A549 (cell line): ENCODE data around the gene TAF1B. TPM values are rescaled to one million over a fixed set of nuclear protein-coding genes. Genes with fewer than 3 reads are reported as not detected.

ENCODE experiments used
- ATAC-seq, 2 experiments: fragments of 200-7000 bp in 1 of 2; fragments of >200 bp in 1 of 2; cut with Nextera tagmentation in 1 of 2; cut with Tn5 transposase in 1 of 2; 3 replicates each; pipeline versions ENCODE4 v1.8.0 to v1.9.1; 2018 to 2020; ENCODE audit warnings: mild to moderate bottlenecking in 1 of 2, moderate library complexity in 1 of 2
- CTCF ChIA-PET: fragments of 300-600 bp; sonication (Branson Sonifier 250); formaldehyde crosslinking; extraction: SDS; loops from one replicate; lab custom pipeline; 2021; ENCODE audit warnings: antibody characterized with exemption, inconsistent platforms; lab: Yijun Ruan, JAX
- POLR2A ChIA-PET: fragments of 350-600 bp; formaldehyde crosslinking; extraction: SDS; loops from one replicate; lab custom pipeline; 2021; ENCODE audit warnings: antibody characterized with exemption, inconsistent platforms; lab: Yijun Ruan, JAX
- DNase-seq, 2 experiments: peaks; one replicate each; pipeline versions ENCODE4 v3.0.0 to v3.0.0-alpha.2; 2011 to 2016; ENCODE audit warnings: low read depth in 1 of 2, low spot score in 1 of 2
- FAIRE-seq: peaks from 2 replicates; lab custom pipeline; 2011; peaks lifted over from hg19 to GRCh38; lab: Jason Lieb, UNC
- H3K27ac ChIP-seq, 2 experiments: fragments of >200 bp; sonication (Bioruptor Twin); formaldehyde crosslinking; 3 replicates each; pipeline ENCODE4 v1.5.1; 2016 to 2017
- H3K4me1 ChIP-seq: fragments of >200 bp; sonication (Bioruptor Twin); formaldehyde crosslinking; 3 replicates; pipeline ENCODE4 v1.6.1; 2016
- H3K4me2 ChIP-seq: fragments of >200 bp; sonication (Bioruptor Twin); formaldehyde crosslinking; 3 replicates; pipeline ENCODE4 v1.6.1; 2016
- H3K4me3 ChIP-seq: fragments of >200 bp; sonication (Bioruptor Twin); formaldehyde crosslinking; 3 replicates; pipeline ENCODE4 v1.5.1; 2016
- H3K9me3 ChIP-seq: fragments of >200 bp; sonication (Bioruptor Twin); formaldehyde crosslinking; 3 replicates; pipeline ENCODE4 v1.6.1; 2016
- ATOH8 ChIP-seq: fragments of 250-450 bp; sonication (Bioruptor Pico); IDR thresholded peaks from 2 replicates; pipeline ENCODE4 v1.5.0; 2020; ENCODE audit warnings: low read depth, mild to moderate bottlenecking, moderate library complexity
- BHLHE40 ChIP-seq: IDR thresholded peaks from 2 replicates; pipeline ENCODE4 v1.6.1; 2012; ENCODE audit warnings: low read depth, low read length, inconsistent platforms
- CBX8 ChIP-seq: fragments of 200-600 bp; sonication (generic); IDR thresholded peaks from 2 replicates; pipeline ENCODE4 v1.6.1; 2016
- CEBPB ChIP-seq, 2 experiments: fragments of >200 bp in 1 of 2; sonication (Bioruptor Twin) in 1 of 2; formaldehyde crosslinking in 1 of 2; IDR thresholded peaks; 2 replicates each; pipeline ENCODE4 v1.6.1; 2012 to 2016
- CHD2 ChIP-seq: fragments of 150-350 bp; IDR thresholded peaks from 2 replicates; pipeline ENCODE4 v1.6.1; 2014; ENCODE audit warnings: low read length; ENCODE audit not compliant: partially characterized antibody
- CHD4 ChIP-seq: fragments of 200-600 bp; sonication (generic); IDR thresholded peaks from 2 replicates; pipeline ENCODE4 v1.6.1; 2016; ENCODE audit warnings: antibody characterized with exemption, mild to moderate bottlenecking, borderline replicate concordance
- CTCF ChIP-seq: fragments of >200 bp; sonication (Bioruptor Twin); formaldehyde crosslinking; IDR thresholded peaks from 3 replicates; pipeline ENCODE4 v1.5.1; 2016
- E2F6 ChIP-seq: IDR thresholded peaks from 2 replicates; pipeline ENCODE4 v1.6.1; 2012; ENCODE audit warnings: low read depth, borderline replicate concordance
- EHF ChIP-seq: fragments of 250-450 bp; sonication (Bioruptor Pico); IDR thresholded peaks from 2 replicates; pipeline ENCODE4 v1.5.0; 2020; ENCODE audit warnings: mild to moderate bottlenecking
- EHMT2 ChIP-seq: fragments of 200-600 bp; sonication (generic); IDR thresholded peaks from 2 replicates; pipeline ENCODE4 v1.6.1; 2016; ENCODE audit warnings: antibody characterized with exemption, low read depth, mild to moderate bottlenecking, moderate library complexity
- ELK1 ChIP-seq: fragments of 150-350 bp; IDR thresholded peaks from 2 replicates; pipeline ENCODE4 v1.6.1; 2014; ENCODE audit warnings: low read depth, mild to moderate bottlenecking, low read length
- FOXS1 ChIP-seq: fragments of 250-450 bp; sonication (Bioruptor Pico); IDR thresholded peaks from 2 replicates; pipeline ENCODE4 v1.5.0; 2020; ENCODE audit warnings: mild to moderate bottlenecking, moderate library complexity
- GATA3 ChIP-seq: IDR thresholded peaks from 2 replicates; pipeline ENCODE4 v1.6.1; 2012; ENCODE audit warnings: borderline replicate concordance
- HEYL ChIP-seq: fragments of 250-450 bp; sonication (Bioruptor Pico); IDR thresholded peaks from 2 replicates; pipeline ENCODE4 v1.8.0; 2021; ENCODE audit warnings: mild to moderate bottlenecking, moderate library complexity
- HOXB5 ChIP-seq: fragments of 250-450 bp; sonication (Bioruptor Pico); IDR thresholded peaks from 2 replicates; pipeline ENCODE4 v1.5.0; 2020; ENCODE audit warnings: mild to moderate bottlenecking, moderate library complexity
- JUNB ChIP-seq: fragments of >200 bp; sonication (Bioruptor Twin); formaldehyde crosslinking; IDR thresholded peaks from 2 replicates; pipeline ENCODE4 v1.6.1; 2016
- KDM5A ChIP-seq: fragments of 200-600 bp; sonication (generic); IDR thresholded peaks from 2 replicates; pipeline ENCODE4 v1.6.1; 2016; ENCODE audit warnings: antibody characterized with exemption, mild to moderate bottlenecking
- MAFK ChIP-seq: fragments of 450-650 bp; IDR thresholded peaks from 2 replicates; pipeline ENCODE4 v1.6.1; 2014; ENCODE audit not compliant: partially characterized antibody
- NPAS2 ChIP-seq: fragments of 250-450 bp; sonication (Bioruptor Pico); IDR thresholded peaks from 2 replicates; pipeline ENCODE4 v1.8.0; 2022; ENCODE audit warnings: mild to moderate bottlenecking, moderate library complexity, borderline replicate concordance
- RARB ChIP-seq: fragments of 250-450 bp; sonication (Bioruptor Pico); IDR thresholded peaks from 2 replicates; pipeline ENCODE4 v1.8.0; 2021; ENCODE audit warnings: mild to moderate bottlenecking, moderate library complexity
- SMC3 ChIP-seq: fragments of >200 bp; sonication (Bioruptor Twin); formaldehyde crosslinking; IDR thresholded peaks from 3 replicates; pipeline ENCODE4 v1.6.1; 2018; ENCODE audit warnings: inconsistent platforms
- SREBF2 ChIP-seq: fragments of 450-650 bp; IDR thresholded peaks from 2 replicates; pipeline ENCODE4 v1.6.1; 2014; ENCODE audit warnings: mild to moderate bottlenecking, moderate library complexity
- USF2 ChIP-seq: fragments of 450-650 bp; IDR thresholded peaks from 2 replicates; pipeline ENCODE4 v1.6.1; 2014; ENCODE audit warnings: antibody characterized with exemption
- ZFP36 ChIP-seq: fragments of 450-650 bp; IDR thresholded peaks from 2 replicates; pipeline ENCODE4 v1.6.1; 2014; ENCODE audit warnings: borderline replicate concordance; ENCODE audit not compliant: partially characterized antibody
- ZNF302 ChIP-seq: fragments of 250-450 bp; sonication (Bioruptor Pico); IDR thresholded peaks from 2 replicates; pipeline ENCODE4 v1.9.0; 2021; ENCODE audit warnings: inconsistent platforms, mild to moderate bottlenecking, moderate library complexity
- WGBS: methylation state at CpG from one replicate; pipeline ENCODE4 v1.1.6; 2017; ENCODE audit errors: missing lambda C conversion rate; 5-methylcytosine and 5-hydroxymethylcytosine counted together
- polyA plus RNA-seq, 4 experiments: library from polyadenylated mRNA; depleted of rRNA in 3 of 4; stranded (reverse); fragments of >200 nt; fragmentation: RNase III in 1 of 4; extraction: RNeasy Plus Mini Kit Qiagen cat#74134 plus additional on column Dnase treatment in 1 of 4; gene quantifications; 2 replicates in 3 of 4; 3 replicates in 1 of 4; pipeline ENCODE4 v1.2.3, GENCODE V29; 2011 to 2017

The TAF1B gene
- polyA plus RNA-seq, 2 of the 4 experiments (the other 2 are of a cell fraction), result 40.6 to 51.7 TPM

- FAIRE-seq, result no peak
- no peak overlapping the region for H3K27ac ChIP-seq
- 29% methylated on average over 3 of the region's 3 CpGs for WGBS
- ATAC-seq, result no peak
- peaks cover 10% of the 10 kb centered on the region; the same call in 2 of the 3 replicates for H3K4me1 ChIP-seq
- ChIA-PET POLR2A (no interaction called here), CTCF (interaction anchor here (0.6 to 5.2 kb wide), 7 partner anchors 12 to 515 kb away, joined by 3 to 23 read pairs (median 3); no protein-coding TSS in a partner anchor)
- H3K4me2 ChIP-seq, result no peak overlapping the region
- no peaks in the 10 kb centered on the region for H3K9me3 ChIP-seq
- TF ChIP-seq NPAS2 (CRISPR knock-in tag), result no peak
- no peak for TF ChIP-seq USF2
- TF ChIP-seq CHD2, result no peak
- TF ChIP-seq CBX8, result no peak
- no peak for TF ChIP-seq ATOH8 (CRISPR knock-in tag)
- no peak for TF ChIP-seq E2F6
- TF ChIP-seq FOXS1 (CRISPR knock-in tag), result no peak
- no peak for TF ChIP-seq GATA3
- TF ChIP-seq SMC3, result no peak
- TF ChIP-seq HEYL, result no peak
- TF ChIP-seq CEBPB (IDR thresholded peaks at IDR 0.05), result no peak
- TF ChIP-seq CTCF, result no peak
- TF ChIP-seq, all 56 proteins: peak for 0
- DNase-seq, result no peak
- no peak overlapping the region for H3K4me3 ChIP-seq
Observed at GRCh38 chr2:9944330-9944758, 101.1 kb downstream of the TAF1B start.

- DNase-seq (no peak), FAIRE-seq (no peak), ATAC-seq (no peak)
- TF ChIP-seq CHD2 (no peak), CHD4 (no peak), CBX8 (no peak), FOXS1 (CRISPR knock-in tag) (no peak), SMC3 (no peak), HEYL (no peak), BHLHE40 (no peak), SREBF2 (no peak), RARB (CRISPR knock-in tag) (no peak), JUNB (no peak), MAFK (no peak)
- ChIA-PET POLR2A (no interaction called here), CTCF (interaction anchor here (0.8 kb wide), 1 partner anchor 39 kb away, joined by 3 read pairs; no protein-coding TSS in a partner anchor)
- no peaks in the 10 kb centered on the region for H3K9me3 ChIP-seq
- 23% methylated on average over 7 of the region's 7 CpGs for WGBS
- H3K27ac ChIP-seq, result no peak overlapping the region
- no peak overlapping the region for H3K4me2 ChIP-seq
- no peak overlapping the region for H3K4me3 ChIP-seq
- H3K4me1 ChIP-seq, result peaks cover 10% of the 10 kb centered on the region; the same call in 2 of the 3 replicates
Observed at GRCh38 chr2:9945596-9945995, 102.3 kb downstream of the TAF1B start.

- Histone ChIP-seq H3K4me2 (no peak overlapping the region), H3K27ac (no peak overlapping the region), H3K4me3 (no peak overlapping the region), H3K4me1 (peaks cover 9% of the 10 kb centered on the region; the same call in 2 of the 3 replicates), H3K9me3 (no peaks in the 10 kb centered on the region)
- FAIRE-seq (no peak), ATAC-seq (no peak), DNase-seq (no peak)
- CTCF ChIA-PET, result no interaction called here
- TF ChIP-seq EHF (CRISPR knock-in tag) (no peak), NPAS2 (CRISPR knock-in tag) (no peak), JUNB (no peak), EHMT2 (no peak), ZFP36 (no peak), E2F6 (no peak), ZNF302 (CRISPR knock-in tag) (no peak), KDM5A (no peak), ELK1 (no peak), HOXB5 (CRISPR knock-in tag) (no peak)
- POLR2A ChIA-PET, result no interaction called here
- WGBS, result 92% methylated on average over 7 of the region's 7 CpGs
Observed at GRCh38 chr2:9946076-9946475, 102.8 kb downstream of the TAF1B start.
